Panc1 (cell line): ENCODE results near the gene PAOX.
"Not testable (repeated sequence)": the region's sequence is repeated elsewhere in the genome, so short reads cannot be mapped to it uniquely, and the experiment has no call there.

ENCODE experiments used
- TCF7L2 ChIP-seq: IDR thresholded peaks from 2 replicates; pipeline ENCODE4 v1.6.1; 2011; ENCODE audit warnings: mild to moderate bottlenecking, low read depth, low read length, inconsistent platforms
- TF ChIP-seq, protein P1 (sequence below): fragments of 450-650 bp; IDR thresholded peaks from 2 replicates; pipeline ENCODE4 v1.5.1; 2017; ENCODE audit warnings: mild to moderate bottlenecking

DNA sequence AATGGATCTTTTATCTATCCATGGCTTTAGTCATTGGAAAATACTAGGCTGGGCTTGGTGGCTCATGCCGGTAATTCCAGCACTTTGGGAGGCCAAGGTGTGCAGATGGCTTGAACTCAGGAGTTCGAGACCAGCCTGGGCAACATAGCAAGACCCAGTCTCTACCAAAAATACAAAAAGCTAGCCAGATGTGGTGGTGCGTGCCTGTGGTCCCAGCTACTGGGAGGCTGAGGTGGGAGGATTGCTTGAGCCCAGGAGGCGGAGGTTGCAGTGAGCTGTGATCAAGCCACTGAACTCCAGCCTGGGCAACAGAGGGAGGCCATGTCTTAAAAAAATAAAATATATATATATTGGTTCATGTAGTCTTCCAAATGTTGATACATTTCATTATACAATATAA, 7.9 kb downstream of the PAOX start:
- TF ChIP-seq TCF7L2 = not testable (repeated sequence)
- TF ChIP-seq, protein P1, sequence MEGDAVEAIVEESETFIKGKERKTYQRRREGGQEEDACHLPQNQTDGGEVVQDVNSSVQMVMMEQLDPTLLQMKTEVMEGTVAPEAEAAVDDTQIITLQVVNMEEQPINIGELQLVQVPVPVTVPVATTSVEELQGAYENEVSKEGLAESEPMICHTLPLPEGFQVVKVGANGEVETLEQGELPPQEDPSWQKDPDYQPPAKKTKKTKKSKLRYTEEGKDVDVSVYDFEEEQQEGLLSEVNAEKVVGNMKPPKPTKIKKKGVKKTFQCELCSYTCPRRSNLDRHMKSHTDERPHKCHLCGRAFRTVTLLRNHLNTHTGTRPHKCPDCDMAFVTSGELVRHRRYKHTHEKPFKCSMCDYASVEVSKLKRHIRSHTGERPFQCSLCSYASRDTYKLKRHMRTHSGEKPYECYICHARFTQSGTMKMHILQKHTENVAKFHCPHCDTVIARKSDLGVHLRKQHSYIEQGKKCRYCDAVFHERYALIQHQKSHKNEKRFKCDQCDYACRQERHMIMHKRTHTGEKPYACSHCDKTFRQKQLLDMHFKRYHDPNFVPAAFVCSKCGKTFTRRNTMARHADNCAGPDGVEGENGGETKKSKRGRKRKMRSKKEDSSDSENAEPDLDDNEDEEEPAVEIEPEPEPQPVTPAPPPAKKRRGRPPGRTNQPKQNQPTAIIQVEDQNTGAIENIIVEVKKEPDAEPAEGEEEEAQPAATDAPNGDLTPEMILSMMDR = not testable (repeated sequence)
